ENCODE measurements around the gene SLFN14.

GRCh38 chr17:35515027-35515426, 45.6 kb downstream of the SLFN14 start:
- no peak for TF ChIP-seq CTCF (IDR thresholded peaks at IDR 0.05)
- no peak for TF ChIP-seq EZH2 (IDR thresholded peaks at IDR 0.05; ENCODE audit: borderline replicate concordance, insufficient read depth, low read depth, low read length, poor library complexity, severe bottlenecking)

Measured in B cell (primary cell).